IMR-90 (cell line): ENCODE data around the gene LIMCH1. TPM values are rescaled to one million over a fixed set of nuclear protein-coding genes. Genes with fewer than 3 reads are reported as not detected.

Source experiments
- ATAC-seq: fragments of 200-7000 bp; cut with Tn5 transposase; 2 replicates; pipeline ENCODE4 v1.9.1; 2020; ENCODE audit warnings: low read depth, mild to moderate bottlenecking, moderate library complexity
- BruUV-seq: library from RNA; stranded (reverse); fragments of 400-500 nt; replicated peaks from 2 replicates; lab custom pipeline; 2021; lab: Mats Ljungman, UMichigan
- CTCF ChIA-PET: fragments of 300-600 bp; formaldehyde crosslinking; extraction: SDS; loops from one replicate; lab custom pipeline; 2021; ENCODE audit warnings: antibody characterized with exemption; lab: Yijun Ruan, JAX
- POLR2A ChIA-PET: fragments of 300-600 bp; sonication (Branson Sonifier 250); formaldehyde crosslinking; loops from one replicate; lab custom pipeline; 2022; ENCODE audit warnings: antibody characterized with exemption; ENCODE audit not compliant: unreplicated experiment; lab: Charles Lee
- DNase-seq: peaks from one replicate; pipeline ENCODE4 v3.0.0; 2013
- H2AFZ ChIP-seq: replicated peaks from 2 replicates; pipeline ENCODE3; 2013; ENCODE audit warnings: low read length, mild to moderate bottlenecking; ENCODE audit not compliant: poor library complexity
- H2AK5ac ChIP-seq: 2 replicates; pipeline ENCODE4 v1.6.1; 2013; ENCODE audit warnings: low read depth, low read length, inconsistent platforms
- H2AK9ac ChIP-seq: replicated peaks from 2 replicates; pipeline ENCODE3; 2013; ENCODE audit warnings: mild to moderate bottlenecking, low read depth, low read length, moderate library complexity; ENCODE audit not compliant: poor library complexity
- H2BK120ac ChIP-seq: 2 replicates; pipeline ENCODE4 v1.6.1; 2013; ENCODE audit warnings: low read depth, low read length, inconsistent platforms
- H2BK15ac ChIP-seq: 3 replicates; pipeline ENCODE4 v1.6.1; 2013; ENCODE audit warnings: low read depth, low read length, inconsistent platforms
- H2BK20ac ChIP-seq: 2 replicates; pipeline ENCODE4 v1.6.1; 2013; ENCODE audit warnings: low read depth, mild to moderate bottlenecking, inconsistent platforms, low read length, moderate library complexity
- H2BK5ac ChIP-seq: 2 replicates; pipeline ENCODE4 v1.6.1; 2013; ENCODE audit warnings: mild to moderate bottlenecking, low read depth, low read length, inconsistent platforms; ENCODE audit not compliant: poor library complexity, severe bottlenecking
- H3K14ac ChIP-seq: replicated peaks from 2 replicates; pipeline ENCODE4 v1.6.1; 2013; ENCODE audit warnings: low read depth, low read length, inconsistent platforms
- H3K18ac ChIP-seq: 2 replicates; pipeline ENCODE4 v1.6.1; 2013; ENCODE audit warnings: low read depth, low read length, control low read depth
- H3K23ac ChIP-seq: 2 replicates; pipeline ENCODE4 v1.6.1; 2013; ENCODE audit warnings: low read depth, low read length, inconsistent platforms
- H3K27ac ChIP-seq: 2 replicates; pipeline ENCODE4 v1.5.1; 2013; ENCODE audit warnings: mild to moderate bottlenecking, control low read depth, low read length; ENCODE audit not compliant: insufficient read depth
- H3K27me3 ChIP-seq: 2 replicates; pipeline ENCODE4 v1.6.1; 2013; ENCODE audit warnings: low read length; ENCODE audit not compliant: control insufficient read depth, insufficient read depth
- H3K36me3 ChIP-seq: 2 replicates; pipeline ENCODE4 v1.6.1; 2013; ENCODE audit warnings: low read length, mixed read lengths; ENCODE audit not compliant: control insufficient read depth, insufficient read depth
- H3K4ac ChIP-seq: 2 replicates; pipeline ENCODE4 v1.6.1; 2013; ENCODE audit warnings: low read depth, low read length, inconsistent platforms
- H3K4me1 ChIP-seq: 2 replicates; pipeline ENCODE4 v1.6.1; 2013; ENCODE audit warnings: low read length, mixed read lengths; ENCODE audit not compliant: control insufficient read depth, insufficient read depth
- H3K4me2 ChIP-seq: 2 replicates; pipeline ENCODE4 v1.6.1; 2013; ENCODE audit warnings: low read depth, mild to moderate bottlenecking, control low read depth, low read length, moderate library complexity
- H3K4me3 ChIP-seq: 2 replicates; pipeline ENCODE4 v1.5.1; 2013; ENCODE audit warnings: low read depth, mild to moderate bottlenecking, control low read depth, low read length, moderate library complexity; ENCODE audit not compliant: insufficient read depth
- H3K56ac ChIP-seq: 2 replicates; pipeline ENCODE4 v1.6.1; 2013; ENCODE audit warnings: low read length, inconsistent platforms; ENCODE audit not compliant: insufficient read depth; ENCODE audit errors: extremely low read depth
- H3K79me1 ChIP-seq, 2 experiments: 2 replicates each; pipeline ENCODE4 v1.6.1; 2013; ENCODE audit warnings: low read length in 2 of 2, inconsistent platforms in 1 of 2, low read depth in 1 of 2
- H3K9ac ChIP-seq: 2 replicates; pipeline ENCODE4 v1.6.1; 2013; ENCODE audit warnings: low read depth, low read length, control low read depth
- H3K9me1 ChIP-seq: 2 replicates; pipeline ENCODE4 v1.6.1; 2013; ENCODE audit warnings: low read length, inconsistent platforms; ENCODE audit not compliant: insufficient read depth
- H3K9me3 ChIP-seq: 2 replicates; pipeline ENCODE4 v1.6.1; 2013; ENCODE audit warnings: low read length; ENCODE audit not compliant: control insufficient read depth, insufficient read depth
- H4K20me1 ChIP-seq: 2 replicates; pipeline ENCODE4 v1.6.1; 2013; ENCODE audit warnings: low read length, inconsistent platforms; ENCODE audit not compliant: insufficient read depth
- H4K5ac ChIP-seq: 2 replicates; pipeline ENCODE4 v1.6.1; 2013; ENCODE audit warnings: mild to moderate bottlenecking, low read depth, low read length, control low read depth
- H4K8ac ChIP-seq, 2 experiments: 2 replicates each; pipeline ENCODE4 v1.6.1; 2013; ENCODE audit warnings: low read depth in 2 of 2, low read length in 2 of 2, control low read depth in 1 of 2, inconsistent platforms in 1 of 2
- H4K91ac ChIP-seq: 2 replicates; pipeline ENCODE4 v1.6.1; 2013; ENCODE audit warnings: low read depth, low read length, inconsistent platforms; ENCODE audit not compliant: insufficient read depth
- CEBPB ChIP-seq: IDR thresholded peaks from 2 replicates; pipeline ENCODE4 v1.6.1; 2012; ENCODE audit warnings: low read depth, low read length, improper control_type of control experiment
- CHD1 ChIP-seq: IDR thresholded peaks from 2 replicates; pipeline ENCODE4 v1.6.1; 2012; ENCODE audit warnings: low read depth, low read length, improper control_type of control experiment
- FOS ChIP-seq: fragments of 150-350 bp; IDR thresholded peaks from 2 replicates; pipeline ENCODE4 v1.6.1; 2016; ENCODE audit warnings: low read depth, low read length
- NFE2L2 ChIP-seq: fragments of 150-350 bp; IDR thresholded peaks from 2 replicates; pipeline ENCODE4 v1.6.1; 2016; ENCODE audit warnings: low read depth, mild to moderate bottlenecking, low read length
- POLR2A ChIP-seq: IDR thresholded peaks from 2 replicates; pipeline ENCODE4 v1.6.1; 2012; ENCODE audit warnings: mild to moderate bottlenecking, low read depth, low read length
- RAD21 ChIP-seq: IDR thresholded peaks from 2 replicates; pipeline ENCODE4 v1.6.1; 2012; ENCODE audit warnings: low read length, improper control_type of control experiment
- RCOR1 ChIP-seq: IDR thresholded peaks from 2 replicates; pipeline ENCODE4 v1.6.1; 2012; ENCODE audit warnings: mild to moderate bottlenecking, low read length, improper control_type of control experiment; ENCODE audit not compliant: insufficient replicate concordance
- RFX5 ChIP-seq: IDR thresholded peaks from 2 replicates; pipeline ENCODE4 v1.8.0; 2012; ENCODE audit warnings: low read depth, mild to moderate bottlenecking, low read length, moderate library complexity
- SMC3 ChIP-seq: fragments of 150-350 bp; IDR thresholded peaks from 2 replicates; pipeline ENCODE4 v1.6.1; 2016; ENCODE audit warnings: low read depth, mild to moderate bottlenecking, antibody characterized with exemption, low read length, moderate library complexity
- WGBS, 2 experiments: methylation state at CpG; one replicate each; pipeline versions ENCODE4 v1.1.5 to v1.1.7; 2013; ENCODE audit warnings: missing lambda C conversion rate in 2 of 2; ENCODE audit not compliant: insufficient read length in 1 of 2; ENCODE audit errors: extremely low coverage in 2 of 2; 5-methylcytosine and 5-hydroxymethylcytosine counted together
- dilution Hi-C: fragments of 300-500 bp; cut with HindIII; formaldehyde crosslinking; loops from one replicate; pipeline ENCODE4 v1.14.3; 2018; ENCODE audit warnings: low sequenced_read_pairs; ENCODE audit not compliant: unreplicated experiment
- in situ Hi-C: fragments of 300-500 bp; cut with MboI; formaldehyde crosslinking; loops from 3 replicates; pipeline ENCODE4 v1.14.3; 2019; ENCODE audit warnings: low sequenced_read_pairs, inconsistent platforms, mixed read lengths
- intact Hi-C: fragments of 100-400 bp; cut with micrococcal nuclease; formaldehyde crosslinking; loops from 2 replicates; pipeline ENCODE4 v1.10.0; 2022
- polyA plus RNA-seq, 3 experiments: library from polyadenylated mRNA; depleted of rRNA; stranded (reverse); fragments of >200 nt; gene quantifications; 2 replicates each; pipeline ENCODE4 v1.2.3, GENCODE V29; 2012; ENCODE audit warnings: low replicate concordance in 1 of 3
- total RNA-seq: library from RNA; depleted of rRNA; stranded (reverse); fragments of >200 nt; gene quantifications from 2 replicates; pipeline ENCODE4 v1.2.3, GENCODE V29; 2012
- TF ChIP-seq, protein P1 (sequence below): fragments of 150-350 bp; IDR thresholded peaks from 2 replicates; pipeline ENCODE4 v1.6.1; 2016; ENCODE audit warnings: low read depth, mild to moderate bottlenecking, low read length, moderate library complexity, borderline replicate concordance
- TF ChIP-seq, protein P2 (sequence below): conservative IDR thresholded peaks from 2 replicates; pipeline ENCODE4 v1.5.1; 2012; ENCODE audit warnings: mild to moderate bottlenecking, low read depth, low read length, improper control_type of control experiment
- TF ChIP-seq, protein P3 (sequence below): fragments of 150-350 bp; IDR thresholded peaks from 2 replicates; pipeline ENCODE4 v1.6.1; 2017; ENCODE audit warnings: mild to moderate bottlenecking, antibody characterized with exemption, low read length, low read depth

LIMCH1 gene
- total and polyA plus RNA-seq, 2 of the 4 experiments (the other 2 are of a cell fraction): 0.89 to 2.9 TPM

DNA sequence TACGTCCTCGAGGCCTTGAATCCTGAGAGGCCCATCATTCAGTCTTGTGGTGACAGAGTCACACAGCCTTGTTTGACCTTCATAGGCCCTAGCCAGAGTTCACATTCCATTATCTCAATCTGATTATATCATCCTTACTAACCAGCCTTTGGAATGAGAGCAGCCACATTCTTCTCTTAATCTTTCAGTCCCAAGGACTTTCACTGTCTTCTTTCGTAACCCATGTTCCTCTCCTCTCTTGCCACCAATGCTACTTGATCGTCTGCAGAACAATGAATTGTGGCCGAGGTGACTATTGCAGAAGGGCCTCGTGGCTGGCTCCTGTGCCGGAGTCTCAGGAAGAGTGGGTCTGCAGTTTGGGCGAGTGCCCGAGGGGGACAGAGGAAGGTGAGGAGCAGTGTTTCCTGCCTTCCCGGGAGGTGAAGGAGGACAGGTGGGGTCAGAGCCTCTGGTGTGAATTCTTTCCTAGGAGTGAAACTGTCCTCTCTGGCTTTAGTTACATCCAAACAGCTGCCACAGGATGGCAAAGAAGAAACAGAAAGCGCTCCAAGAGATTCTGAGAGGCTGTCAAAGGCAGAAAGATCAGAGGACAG is 94.6 kb downstream of the LIMCH1 start:
- Histone ChIP-seq H3K4ac (no peak overlapping the region), H2AK9ac (no peak overlapping the region), H2AK5ac (no peak overlapping the region), H2BK20ac (no peak overlapping the region), H3K79me1 (no peaks in the 10 kb centered on the region), H2BK120ac (no peak overlapping the region), H4K5ac (no peak overlapping the region), H3K9me3 (no peaks in the 10 kb centered on the region), H3K9me1 (no peaks in the 10 kb centered on the region), H2AFZ (no peak overlapping the region), H4K20me1 (no peaks in the 10 kb centered on the region), H4K8ac (no peak overlapping the region), H3K36me3 (no peaks in the 10 kb centered on the region), H3K14ac (no peak overlapping the region), H3K27me3 (no peaks in the 10 kb centered on the region; the same call in none of the 2 replicates), H3K23ac (no peak overlapping the region), H3K27ac (no peak overlapping the region), H3K4me1 (0 out of 2 replicates have a peak, but pooled peaks cover 2% of the 10 kb centered on the region), H2BK5ac (no peak overlapping the region), H3K9ac (no peak overlapping the region), H3K4me3 (no peak overlapping the region), H4K91ac (no peak overlapping the region), H3K56ac (no peak overlapping the region), H3K4me2 (no peak overlapping the region), H2BK15ac (no peak overlapping the region), H3K18ac (no peak overlapping the region)
- CTCF ChIA-PET: no interaction called here
- POLR2A ChIA-PET: no interaction called here
- dilution Hi-C loops (no loop called here), intact Hi-C loops (no loop called here), in situ Hi-C loops (no loop called here)
- DNase-seq: no peak
- TF ChIP-seq RCOR1 (no peak), NFE2L2 (no peak), FOS (no peak), SMC3 (no peak), RAD21 (no peak), CEBPB (no peak), CHD1 (no peak), RFX5 (no peak), POLR2A (no peak)
- TF ChIP-seq, protein P1, sequence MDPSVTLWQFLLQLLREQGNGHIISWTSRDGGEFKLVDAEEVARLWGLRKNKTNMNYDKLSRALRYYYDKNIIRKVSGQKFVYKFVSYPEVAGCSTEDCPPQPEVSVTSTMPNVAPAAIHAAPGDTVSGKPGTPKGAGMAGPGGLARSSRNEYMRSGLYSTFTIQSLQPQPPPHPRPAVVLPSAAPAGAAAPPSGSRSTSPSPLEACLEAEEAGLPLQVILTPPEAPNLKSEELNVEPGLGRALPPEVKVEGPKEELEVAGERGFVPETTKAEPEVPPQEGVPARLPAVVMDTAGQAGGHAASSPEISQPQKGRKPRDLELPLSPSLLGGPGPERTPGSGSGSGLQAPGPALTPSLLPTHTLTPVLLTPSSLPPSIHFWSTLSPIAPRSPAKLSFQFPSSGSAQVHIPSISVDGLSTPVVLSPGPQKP: no peak
- TF ChIP-seq, protein P2, sequence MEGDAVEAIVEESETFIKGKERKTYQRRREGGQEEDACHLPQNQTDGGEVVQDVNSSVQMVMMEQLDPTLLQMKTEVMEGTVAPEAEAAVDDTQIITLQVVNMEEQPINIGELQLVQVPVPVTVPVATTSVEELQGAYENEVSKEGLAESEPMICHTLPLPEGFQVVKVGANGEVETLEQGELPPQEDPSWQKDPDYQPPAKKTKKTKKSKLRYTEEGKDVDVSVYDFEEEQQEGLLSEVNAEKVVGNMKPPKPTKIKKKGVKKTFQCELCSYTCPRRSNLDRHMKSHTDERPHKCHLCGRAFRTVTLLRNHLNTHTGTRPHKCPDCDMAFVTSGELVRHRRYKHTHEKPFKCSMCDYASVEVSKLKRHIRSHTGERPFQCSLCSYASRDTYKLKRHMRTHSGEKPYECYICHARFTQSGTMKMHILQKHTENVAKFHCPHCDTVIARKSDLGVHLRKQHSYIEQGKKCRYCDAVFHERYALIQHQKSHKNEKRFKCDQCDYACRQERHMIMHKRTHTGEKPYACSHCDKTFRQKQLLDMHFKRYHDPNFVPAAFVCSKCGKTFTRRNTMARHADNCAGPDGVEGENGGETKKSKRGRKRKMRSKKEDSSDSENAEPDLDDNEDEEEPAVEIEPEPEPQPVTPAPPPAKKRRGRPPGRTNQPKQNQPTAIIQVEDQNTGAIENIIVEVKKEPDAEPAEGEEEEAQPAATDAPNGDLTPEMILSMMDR: no peak
- TF ChIP-seq, protein P3, sequence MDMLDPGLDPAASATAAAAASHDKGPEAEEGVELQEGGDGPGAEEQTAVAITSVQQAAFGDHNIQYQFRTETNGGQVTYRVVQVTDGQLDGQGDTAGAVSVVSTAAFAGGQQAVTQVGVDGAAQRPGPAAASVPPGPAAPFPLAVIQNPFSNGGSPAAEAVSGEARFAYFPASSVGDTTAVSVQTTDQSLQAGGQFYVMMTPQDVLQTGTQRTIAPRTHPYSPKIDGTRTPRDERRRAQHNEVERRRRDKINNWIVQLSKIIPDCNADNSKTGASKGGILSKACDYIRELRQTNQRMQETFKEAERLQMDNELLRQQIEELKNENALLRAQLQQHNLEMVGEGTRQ: no peak
- no TSS peak for BruUV-seq
- ATAC-seq: no peak
- no CpG with 5 or more reads among the region's 11 CpGs for WGBS, 2 experiments
